Nucleus accumbens (tissue), 56 donors: ENCODE measurements around the gene CMSS1.
"Not testable (repeated sequence)": the region's sequence is repeated elsewhere in the genome, so short reads cannot be mapped to it uniquely, and the experiment has no call there.

Source experiments
- DNase-seq, 56 donors: peaks; one replicate each; lab custom pipeline; 2025; lab: John Stamatoyannopoulos, UW

CMSS1 gene

GRCh38 chr3:100096286-100096685 lies 278.6 kb downstream of the CMSS1 start:
- not testable (repeated sequence) for DNase-seq

DNA sequence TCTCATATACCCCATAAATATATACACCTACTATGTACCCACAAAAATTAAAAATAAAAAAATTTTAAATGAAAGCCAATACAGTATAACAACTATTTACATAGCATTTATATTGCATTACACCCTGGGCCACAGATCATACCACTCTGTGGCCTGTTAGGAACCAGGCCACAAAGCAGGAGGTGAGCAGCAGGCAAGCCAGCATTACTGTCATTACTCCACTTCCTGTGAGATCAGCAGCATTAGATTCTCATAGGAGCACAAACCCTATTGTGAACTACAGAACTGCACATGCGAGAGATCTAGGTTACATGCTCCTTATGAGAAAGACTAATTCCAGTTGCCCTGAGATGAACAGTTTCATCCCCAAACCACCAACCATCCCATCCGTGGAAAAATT lies 279.2 kb downstream of the CMSS1 start:
- DNase-seq: no peak

- no peak for DNase-seq
Observed at GRCh38 chr3:100097919-100098783, 280.5 kb downstream of the CMSS1 start.

DNA sequence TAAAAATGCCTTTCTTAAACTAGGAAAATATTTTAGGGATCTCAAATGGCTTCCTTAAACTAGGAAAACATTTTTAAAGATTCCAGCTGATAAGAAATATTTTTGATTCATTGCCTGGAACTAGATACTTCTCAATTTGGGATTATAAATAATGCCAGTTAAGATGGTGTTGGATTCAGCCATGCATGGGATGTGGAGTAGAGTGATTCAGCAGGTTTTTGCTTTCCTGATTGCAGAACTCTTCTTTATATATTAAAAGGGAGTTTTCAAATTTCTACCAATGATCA lies 281.1 kb downstream of the CMSS1 start:
- DNase-seq: no peak

DNA sequence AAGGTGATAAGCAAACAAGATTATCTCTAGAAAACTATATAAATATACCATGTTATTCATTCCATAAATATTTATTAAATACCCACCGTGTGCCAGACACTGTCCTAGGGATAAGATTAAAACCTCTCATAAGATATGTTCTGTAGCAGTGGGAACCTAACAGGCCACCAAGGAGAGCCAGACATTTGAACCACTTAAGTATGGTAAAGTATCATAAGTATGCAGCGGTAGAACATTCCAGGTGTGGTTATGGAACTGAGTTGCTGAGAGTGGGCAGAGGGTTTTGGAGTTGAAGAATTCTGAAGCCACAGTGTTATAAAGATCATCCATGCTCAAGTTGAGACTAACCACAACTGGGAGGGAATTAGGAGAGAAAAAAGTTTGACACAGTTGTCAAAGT lies 282.0 kb downstream of the CMSS1 start:
- no peak for DNase-seq

GRCh38 chr3:100100425-100100824 lies 282.8 kb downstream of the CMSS1 start:
- no peak for DNase-seq

DNA sequence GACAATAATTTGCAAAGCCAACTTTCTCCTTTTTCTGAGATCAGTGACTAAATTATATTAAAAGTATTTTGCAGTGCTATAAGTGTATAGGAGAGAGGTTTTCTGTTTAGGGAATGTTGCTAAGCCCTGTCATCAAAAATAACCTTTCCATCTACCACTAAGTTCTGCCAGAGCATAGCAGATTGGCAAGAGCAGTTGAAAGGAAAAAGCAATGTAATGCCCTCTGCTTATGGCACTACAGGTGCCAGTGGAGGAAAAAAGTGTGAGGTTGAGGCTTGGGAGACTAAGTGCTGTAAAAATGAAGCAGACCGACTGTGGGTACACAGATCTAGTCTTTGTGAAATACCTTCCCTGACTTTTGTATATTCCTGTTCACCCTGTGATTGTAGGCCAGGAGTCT lies 285.1 kb downstream of the CMSS1 start:
- no peak for DNase-seq

- no peak for DNase-seq
Observed at GRCh38 chr3:100103558-100104441, 286.1 kb downstream of the CMSS1 start.

DNA sequence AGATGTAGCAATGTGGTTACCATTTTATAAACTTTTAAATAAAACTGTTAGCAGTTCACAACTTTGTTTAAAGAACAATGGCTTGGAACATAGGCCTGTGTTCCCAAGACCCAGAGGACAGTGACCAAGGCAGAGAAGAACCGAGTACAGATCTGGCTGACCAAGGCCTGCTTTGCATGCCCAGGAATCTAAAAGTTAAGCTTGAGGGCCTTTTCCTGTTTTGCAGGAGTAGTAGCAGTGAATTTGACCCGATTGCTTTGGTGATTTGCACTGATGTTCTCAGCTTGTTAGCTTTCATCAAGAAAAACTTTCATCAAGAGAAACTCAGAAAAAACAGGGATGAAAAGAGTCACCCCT lies 286.8 kb downstream of the CMSS1 start:
- DNase-seq: no peak

- DNase-seq: no peak
Observed at GRCh38 chr3:100104817-100105413, 287.3 kb downstream of the CMSS1 start.

DNA sequence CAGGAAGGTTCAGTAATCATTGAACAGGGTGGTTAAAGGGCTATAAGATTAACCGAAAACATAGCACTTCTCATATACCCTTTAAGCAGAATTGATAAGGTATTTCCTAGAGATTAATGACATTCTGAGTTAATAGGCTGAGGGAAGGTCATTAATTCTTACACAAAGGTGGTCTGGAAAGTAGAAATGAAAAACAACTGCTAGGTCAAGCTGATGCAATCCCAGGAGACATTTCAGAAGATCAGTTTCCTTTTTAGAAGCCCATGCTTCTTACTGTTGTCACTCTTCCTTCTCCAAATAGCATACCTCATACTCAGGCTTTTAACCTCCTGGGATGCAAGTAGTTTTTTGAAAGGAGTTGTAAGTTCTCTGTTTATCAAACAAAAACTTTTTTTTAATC lies 287.8 kb downstream of the CMSS1 start:
- no peak for DNase-seq

DNA sequence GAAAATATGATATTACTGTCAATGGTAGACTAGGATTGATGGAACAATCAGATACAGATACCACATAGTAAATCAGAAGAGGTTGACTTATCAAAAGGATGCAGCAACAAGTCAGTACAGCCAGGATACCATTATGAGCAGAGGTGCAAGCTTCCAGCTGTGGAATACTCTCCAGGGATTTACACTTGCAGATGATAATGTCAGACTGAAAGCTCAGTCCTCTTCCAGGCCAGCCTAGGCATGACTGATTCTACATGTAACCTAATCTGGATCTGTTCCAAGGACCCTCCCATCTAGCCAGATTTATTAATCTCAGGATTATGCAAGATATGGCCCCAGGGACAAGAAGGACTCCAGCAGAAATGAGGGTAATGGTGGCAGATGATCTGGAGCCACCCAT lies 288.4 kb downstream of the CMSS1 start:
- no peak for DNase-seq

DNA sequence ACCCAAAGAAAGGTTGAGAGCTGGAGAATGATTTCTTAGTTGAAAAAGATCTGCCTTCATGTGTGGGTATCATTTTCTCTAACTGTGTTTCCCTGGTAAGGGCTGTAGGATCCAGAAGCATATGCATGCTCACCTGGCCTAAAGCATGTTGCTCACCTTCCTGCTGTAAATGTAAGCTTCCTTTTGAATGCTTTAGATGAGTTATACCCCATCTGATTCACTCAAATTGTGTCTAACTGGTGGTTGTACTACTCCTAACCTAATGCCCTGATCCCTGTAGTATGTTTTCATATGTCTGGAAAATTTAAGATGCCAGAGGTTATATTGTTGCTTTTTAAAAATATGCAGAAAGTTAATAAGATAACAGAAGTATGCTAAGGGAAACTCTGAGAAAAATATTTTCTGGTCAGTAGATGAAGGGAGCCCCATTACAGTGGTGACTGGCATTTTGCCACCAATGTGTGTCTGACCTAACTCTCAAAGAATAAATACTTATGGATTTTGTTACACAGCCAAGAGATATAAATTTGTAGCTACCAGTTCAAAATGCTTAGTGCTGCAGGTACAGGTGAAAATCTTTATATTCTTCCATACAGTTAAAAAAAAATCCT lies 289.0 kb downstream of the CMSS1 start:
- DNase-seq: no peak

GRCh38 chr3:100107221-100107814 lies 289.7 kb downstream of the CMSS1 start:
- DNase-seq: no peak

- no peak for DNase-seq
Observed at GRCh38 chr3:100108464-100109079, 290.9 kb downstream of the CMSS1 start.

GRCh38 chr3:100110162-100110561 lies 292.5 kb downstream of the CMSS1 start:
- no peak for DNase-seq

- no peak for DNase-seq
Observed at GRCh38 chr3:100111728-100112127, 294.1 kb downstream of the CMSS1 start.

- DNase-seq: no peak
Observed at GRCh38 chr3:100113723-100114412, 296.2 kb downstream of the CMSS1 start.

- no peak for DNase-seq
Observed at GRCh38 chr3:100114413-100115030, 296.9 kb downstream of the CMSS1 start, which contains the start of gene FILIP1L. TSS of gene FILIP1L (minus strand) at chr3:100114501.
